Fibroblast of peridontal ligament (primary cell): Measurements from ENCODE around the gene TNS1.
A peak's percentile ranks its signal among the peaks of the same experiment; 100 is the strongest.

Experiments used
- DNase-seq: peaks from one replicate; pipeline ENCODE4 v3.0.0-alpha.2; 2010; ENCODE audit errors: extremely low read depth

The TNS1 gene

DNA sequence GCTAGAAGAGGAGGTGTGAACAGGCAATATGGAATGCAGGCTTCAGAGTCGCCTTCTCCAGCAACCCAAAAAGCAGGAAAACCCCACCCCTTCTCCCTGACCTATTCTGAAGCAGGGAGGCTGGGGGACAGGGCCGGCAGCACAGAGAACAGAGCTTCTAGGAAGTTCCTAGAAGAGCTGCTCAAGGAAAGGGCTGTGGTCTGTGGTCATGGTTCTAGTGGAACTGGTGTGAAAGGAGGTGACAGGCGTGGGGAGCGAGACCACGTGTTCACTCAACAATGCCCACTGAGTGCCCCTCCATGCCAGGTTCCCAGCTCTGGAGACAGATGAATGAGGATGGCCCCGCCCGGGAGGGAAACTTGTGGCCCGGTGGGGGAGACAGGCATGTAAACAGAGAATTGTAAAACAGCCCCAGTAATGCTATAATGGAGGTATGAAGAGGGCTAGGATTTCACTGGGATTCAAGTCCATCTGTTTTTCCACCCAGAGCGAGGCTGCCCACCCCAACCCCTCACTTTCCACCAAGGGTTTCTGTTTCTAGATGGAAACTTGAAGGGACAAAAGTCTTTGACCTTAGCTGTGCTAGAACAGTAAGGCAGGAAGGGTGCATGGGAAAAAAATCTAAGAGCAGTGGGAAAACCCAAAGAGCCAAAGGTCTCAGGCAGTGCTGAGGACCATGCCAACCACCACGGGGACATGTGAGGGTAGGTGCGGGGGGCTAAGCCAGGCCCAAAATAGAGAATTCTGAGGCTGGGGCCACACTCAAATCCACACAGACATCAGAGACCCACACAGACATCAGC is 71.8 kb downstream of the TNS1 start:
- DNase-seq, result no peak

DNA sequence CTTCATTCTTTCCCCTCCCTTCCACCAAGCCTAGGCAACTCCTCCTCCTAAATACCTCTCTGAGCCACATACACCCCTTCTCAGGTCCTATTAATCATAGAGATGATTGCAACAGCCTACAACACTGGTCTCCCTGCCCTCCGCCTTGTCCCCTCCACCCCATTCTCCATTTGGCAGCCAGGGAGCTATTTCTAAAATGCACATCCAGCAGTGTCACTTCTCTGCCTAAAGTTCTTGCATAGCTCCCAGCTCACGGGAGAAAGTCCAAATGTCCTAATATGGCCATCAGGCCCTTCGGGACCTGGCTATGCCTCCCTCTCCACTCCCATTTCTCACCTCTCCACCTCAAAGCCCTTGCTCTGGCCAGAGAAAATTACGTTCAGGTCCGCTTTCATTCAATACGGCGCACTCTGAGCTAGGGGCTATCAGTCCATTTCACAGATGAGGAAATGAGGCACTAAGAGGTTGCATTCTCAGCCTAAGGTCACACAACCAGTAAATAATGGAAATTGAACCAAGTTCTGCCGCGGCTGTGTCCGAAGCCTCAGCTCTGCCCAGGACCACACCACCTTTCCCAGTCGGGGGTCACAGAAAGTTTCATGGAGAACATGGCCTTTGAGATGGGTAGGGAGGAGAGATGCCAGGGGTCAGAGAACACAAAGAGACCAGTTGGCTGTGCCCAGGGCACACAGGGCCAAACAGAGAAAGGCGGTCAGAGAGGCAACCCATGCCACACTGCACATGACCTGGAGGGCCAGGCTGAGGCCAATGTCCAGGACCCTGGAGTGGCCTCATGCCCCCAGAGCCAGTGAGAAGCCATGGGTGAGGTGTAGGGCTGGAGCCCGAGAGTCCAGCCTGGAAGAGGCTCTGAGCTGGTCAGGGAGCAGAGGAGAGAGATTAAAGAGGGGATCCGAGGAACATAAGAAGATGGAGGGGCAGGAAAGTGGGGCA is 72.8 kb downstream of the TNS1 start:
- DNase-seq, result peak; percentile 46

DNA sequence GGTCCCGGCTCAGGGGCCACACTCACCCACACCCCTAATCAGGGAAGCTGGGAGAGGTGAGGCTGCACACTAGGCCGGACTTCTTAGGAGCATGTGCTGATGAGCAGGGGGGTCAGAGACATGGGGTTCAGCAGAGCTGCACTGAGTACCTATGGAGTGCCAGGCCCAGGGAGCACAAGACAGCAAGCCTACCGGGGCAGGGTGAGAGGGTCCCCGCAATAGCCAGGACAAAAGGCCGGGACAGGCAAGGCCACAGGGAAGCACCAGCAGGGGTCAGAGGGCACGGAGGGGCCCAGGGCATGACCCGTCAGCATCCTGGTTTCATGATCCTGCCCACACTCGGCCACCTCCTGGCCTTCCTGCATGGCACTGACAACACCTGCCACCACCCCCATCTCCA is 73.5 kb downstream of the TNS1 start:
- DNase-seq, result no peak

DNA sequence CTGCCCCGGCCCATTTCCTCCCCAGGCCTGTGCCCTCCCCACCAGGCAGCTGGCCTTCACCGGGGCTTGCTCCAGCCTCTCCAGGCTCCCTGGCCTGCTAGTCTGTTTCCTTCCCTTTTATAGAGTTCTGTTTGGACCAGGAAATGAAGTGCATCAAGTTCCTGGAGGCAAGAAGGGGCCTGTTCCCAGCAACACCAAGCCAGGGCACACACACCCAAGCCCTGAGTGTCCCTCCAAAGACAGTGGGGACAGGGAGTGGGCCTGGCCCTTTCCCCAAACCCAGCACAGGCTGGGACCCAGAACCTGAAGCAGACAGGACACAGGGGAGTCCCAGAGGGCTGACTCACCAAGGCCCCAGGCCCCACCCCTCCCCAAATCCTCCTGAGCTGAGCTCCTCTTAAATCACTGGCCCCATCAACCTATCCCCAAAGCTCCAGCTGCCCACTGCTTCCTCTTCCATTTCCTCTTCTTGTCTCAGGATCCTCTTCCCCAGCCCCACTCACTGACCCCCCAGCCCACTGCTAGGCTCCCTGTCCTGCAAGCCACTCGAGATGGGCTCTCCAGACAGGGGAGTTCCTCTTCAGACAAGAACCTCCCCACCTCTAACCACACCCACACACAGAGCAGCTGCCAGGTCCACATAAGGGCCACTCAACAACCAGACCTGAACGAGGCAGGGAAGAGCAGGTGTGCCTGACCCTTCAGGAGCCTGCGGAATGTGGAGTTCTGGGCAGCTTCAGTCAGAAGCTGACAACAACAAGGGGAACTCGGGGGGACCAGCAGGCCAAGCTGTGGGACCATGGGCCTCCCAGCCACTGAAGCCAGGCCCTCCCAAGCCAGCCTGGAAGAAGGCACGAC is 74.2 kb downstream of the TNS1 start:
- no peak for DNase-seq

DNA sequence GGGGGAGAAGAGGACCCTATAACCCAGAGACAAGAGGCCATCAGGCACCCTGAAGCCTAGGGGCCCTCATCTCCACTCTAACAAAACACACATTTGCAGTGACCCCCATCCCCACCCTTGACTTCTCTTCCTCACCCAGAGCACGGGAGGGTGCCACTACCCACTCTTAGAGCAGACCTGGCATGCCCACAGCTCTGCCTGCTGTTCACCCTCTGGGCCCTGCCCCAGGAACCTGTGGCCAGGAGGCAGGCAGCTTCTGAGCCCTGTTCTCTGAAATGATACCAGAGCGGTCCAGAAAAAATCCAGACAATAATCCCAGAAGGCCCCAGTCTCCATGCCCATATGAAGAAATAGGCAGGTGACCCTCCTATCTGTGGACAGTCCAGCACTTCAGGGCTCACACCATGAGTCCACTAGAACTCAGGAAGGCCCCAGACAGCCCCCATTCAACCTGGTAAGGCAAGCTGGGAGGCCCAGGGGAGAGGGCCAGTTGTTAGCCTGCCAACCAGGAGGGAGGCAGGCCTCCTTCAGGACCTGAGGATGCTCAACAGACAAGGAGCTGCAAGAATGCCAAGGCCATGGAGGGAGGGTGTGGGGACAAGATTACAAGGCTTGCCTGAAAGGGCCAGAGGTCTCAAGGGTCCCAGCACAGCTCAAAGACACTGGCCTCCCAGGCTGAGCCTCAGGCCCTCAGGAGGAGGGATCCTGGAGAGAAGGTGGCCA is 75.0 kb downstream of the TNS1 start:
- DNase-seq, result no peak

DNA sequence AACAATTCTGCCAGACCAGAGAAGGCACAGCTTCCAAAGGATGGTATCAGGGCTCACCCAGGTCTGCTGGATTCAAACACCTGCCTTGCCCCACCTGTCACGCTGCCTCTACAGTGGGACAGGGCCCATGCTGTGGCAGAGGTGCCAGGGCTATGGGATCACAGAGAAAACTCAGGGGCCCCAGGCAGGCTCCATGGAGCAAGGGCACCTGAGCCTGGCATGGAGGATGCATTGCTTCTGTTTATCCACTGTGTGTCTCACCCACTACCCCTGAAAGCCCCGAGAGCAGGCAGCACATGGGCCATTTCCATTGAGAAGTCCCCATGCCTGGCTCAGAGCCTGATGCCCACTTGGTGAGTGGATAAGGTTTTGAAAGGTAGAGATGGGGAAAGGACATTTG is 76.0 kb downstream of the TNS1 start:
- DNase-seq, result no peak

DNA sequence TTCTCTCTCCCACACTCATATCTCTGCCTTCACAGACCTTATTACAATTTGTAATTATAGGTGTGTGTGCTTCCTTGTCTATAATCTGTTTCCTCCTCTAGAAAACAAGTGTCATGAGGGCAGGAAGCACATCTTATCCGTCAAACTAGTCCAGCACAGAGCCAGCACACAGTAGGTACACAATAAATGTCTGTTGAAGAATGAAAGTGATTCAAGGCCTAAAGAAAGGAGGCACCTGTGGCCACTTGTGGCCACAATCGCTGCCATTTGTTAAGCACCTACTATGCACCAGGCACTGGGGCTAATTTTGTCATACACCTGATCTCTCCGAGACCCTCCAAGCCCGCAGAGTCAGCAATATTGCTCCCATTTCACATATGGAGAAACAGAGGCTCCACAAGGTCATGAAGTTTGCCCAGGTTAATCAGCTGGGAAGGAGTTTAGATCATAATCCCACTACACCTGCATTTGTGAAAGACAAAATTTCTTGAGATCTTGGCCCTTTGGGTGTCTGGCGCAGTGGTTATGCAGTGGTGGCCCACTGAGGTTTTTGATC is 78.4 kb downstream of the TNS1 start:
- no peak for DNase-seq

DNA sequence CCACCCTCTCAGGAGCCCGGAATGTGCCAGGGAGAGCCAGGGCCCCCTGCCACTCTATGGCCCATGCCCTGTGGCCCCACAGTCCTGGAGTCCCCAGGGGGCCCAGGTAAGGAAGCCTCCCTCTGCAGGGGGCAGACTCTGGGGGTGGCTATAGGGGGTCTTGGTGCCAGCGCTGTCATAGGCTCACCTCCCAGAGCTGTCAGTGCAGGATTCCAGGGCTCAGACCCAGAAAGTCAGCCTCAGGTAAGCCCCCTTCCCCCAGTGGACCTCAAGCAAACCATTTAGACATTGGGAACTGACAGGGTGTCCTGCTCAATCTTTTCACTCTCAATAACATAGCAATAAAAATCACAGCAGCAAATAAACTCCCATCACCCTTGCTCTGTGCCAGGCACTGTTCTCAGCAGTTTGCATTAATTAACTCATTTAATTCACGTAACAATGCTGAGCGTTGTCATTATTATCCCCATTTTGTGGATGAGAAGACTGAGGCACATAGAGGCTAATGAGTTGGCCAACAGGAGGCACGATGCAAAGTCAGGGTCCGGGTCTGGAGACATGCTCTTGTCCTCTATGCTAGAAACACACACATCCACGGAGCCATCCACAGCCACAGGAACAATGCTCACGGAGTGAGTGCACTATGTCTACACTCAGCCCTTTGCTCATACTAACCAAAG is 79.6 kb downstream of the TNS1 start:
- no peak for DNase-seq

DNA sequence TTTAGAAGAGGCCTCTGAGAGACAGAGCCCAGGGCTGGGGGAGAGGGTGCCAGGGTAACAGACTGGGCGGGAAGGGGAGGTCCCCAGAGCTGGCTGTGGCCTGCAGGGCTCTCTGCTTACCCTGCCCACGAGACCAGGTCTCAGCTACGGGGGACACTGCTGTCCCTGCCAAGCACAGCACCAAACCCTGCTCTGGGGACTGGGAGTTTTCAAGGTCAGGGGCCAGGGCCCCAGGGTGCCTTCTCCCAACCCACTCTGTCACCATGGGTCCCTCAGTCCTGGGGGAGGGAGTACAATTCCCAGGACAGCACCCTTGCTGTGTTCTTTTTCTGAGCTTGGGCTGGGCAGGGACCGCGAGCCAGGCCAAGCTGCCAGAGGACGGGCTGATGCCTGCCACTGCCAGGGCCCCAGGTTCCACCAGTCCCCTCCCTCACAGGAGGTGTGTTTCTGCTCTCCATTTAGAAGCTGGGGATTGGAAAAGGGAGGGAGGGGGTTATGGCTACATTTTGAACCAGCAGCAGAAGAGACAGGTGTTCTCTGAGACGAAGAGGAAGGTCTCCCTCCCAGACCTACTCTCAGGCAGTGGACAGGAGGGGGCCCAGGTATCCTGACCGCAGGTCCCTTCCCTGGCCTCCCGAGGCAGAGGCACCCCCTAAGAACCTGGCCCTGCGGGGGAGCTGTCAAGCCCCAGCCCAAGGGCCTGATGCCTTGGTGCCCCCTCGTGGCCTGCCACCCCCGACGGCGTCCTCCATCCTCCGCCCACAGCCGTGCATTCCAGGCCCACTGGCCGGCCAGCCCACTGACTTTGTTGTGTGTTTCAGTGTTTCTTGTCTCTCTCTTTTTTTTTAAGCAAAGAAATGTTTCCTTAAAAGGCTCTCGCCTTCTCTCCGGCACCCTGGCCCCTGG is 80.4 kb downstream of the TNS1 start:
- no peak for DNase-seq

DNA sequence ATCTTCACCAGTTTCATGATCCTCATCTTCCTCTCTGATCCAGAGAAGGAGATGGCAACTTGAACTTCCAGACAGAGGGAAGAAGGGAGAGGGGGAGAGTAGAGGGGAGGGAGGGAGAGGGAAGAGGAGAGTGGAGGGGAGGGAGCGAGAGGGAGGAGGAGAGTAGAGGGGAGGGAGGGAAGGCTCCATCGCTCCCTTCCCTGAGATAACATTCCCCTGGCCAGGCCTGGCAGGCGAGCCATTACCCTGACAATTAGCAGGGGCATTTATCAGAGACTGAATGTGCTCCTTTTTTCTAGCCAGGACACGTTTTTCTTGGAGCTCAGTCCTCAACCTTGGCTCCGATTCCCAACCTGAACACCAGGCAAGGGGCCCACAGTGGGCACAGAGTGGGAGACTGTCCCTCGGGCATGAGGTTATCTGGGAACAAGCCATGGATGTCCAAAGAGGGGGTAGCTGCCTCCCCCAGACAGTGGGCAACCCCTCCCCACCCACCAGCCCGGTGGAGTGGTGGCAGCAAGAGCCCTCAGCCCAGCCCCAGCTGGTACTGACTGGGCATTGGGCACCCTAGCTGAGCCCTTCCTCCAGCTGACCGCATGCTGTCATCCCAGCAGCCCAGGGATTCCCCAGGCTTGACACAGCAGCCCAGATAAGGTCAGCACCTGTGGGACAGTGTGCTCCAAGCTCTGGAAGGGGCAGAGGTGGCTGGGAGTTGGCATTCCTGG is 81.8 kb downstream of the TNS1 start:
- no peak for DNase-seq

DNA sequence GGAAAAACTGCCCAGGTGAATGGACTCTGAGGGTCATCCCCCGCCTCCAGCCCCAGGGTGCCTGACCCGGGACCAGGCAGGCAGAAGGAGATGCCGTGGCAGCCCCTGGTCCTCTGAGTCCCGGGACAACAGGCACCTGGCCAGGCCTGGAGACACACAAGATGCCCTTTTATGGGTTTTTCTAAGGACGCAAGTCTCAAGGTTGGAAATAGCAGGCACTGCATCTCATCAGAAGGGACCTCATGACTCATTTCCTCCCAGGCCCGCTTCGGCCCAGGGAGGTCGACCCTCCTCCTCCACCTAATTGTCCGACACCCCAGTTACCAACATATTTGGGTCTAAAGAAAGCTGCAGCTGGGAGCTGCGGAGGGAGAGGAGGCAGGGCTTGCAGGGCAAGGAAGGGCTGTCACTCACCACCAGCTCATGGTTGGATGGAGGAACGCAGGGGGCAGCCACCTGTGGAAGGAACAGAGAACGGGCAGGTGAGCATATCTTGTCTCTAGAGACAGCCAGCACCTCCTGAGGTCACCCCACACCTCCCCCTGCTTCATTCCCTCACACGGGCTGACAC is 82.9 kb downstream of the TNS1 start:
- DNase-seq, result peak; percentile 39

DNA sequence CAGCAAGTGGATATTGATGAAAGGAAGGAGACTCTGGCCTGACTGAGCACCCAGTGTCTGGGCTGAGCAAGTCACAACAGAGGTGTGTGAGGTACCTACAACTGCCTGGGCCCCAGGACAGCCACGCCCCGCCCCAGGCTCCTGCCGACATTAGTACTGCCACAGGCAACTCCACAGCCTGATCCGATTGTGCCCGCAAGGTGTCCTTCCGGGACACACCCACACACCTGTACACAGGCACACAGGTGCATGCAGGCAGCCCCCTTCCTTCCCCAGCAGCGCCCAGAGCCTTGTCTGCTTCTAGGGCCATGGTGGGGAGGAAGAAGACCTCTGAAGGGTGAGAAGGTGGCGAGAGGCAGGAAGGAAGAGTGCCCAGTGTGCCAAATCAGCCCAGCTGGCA is 83.6 kb downstream of the TNS1 start:
- DNase-seq, result no peak

DNA sequence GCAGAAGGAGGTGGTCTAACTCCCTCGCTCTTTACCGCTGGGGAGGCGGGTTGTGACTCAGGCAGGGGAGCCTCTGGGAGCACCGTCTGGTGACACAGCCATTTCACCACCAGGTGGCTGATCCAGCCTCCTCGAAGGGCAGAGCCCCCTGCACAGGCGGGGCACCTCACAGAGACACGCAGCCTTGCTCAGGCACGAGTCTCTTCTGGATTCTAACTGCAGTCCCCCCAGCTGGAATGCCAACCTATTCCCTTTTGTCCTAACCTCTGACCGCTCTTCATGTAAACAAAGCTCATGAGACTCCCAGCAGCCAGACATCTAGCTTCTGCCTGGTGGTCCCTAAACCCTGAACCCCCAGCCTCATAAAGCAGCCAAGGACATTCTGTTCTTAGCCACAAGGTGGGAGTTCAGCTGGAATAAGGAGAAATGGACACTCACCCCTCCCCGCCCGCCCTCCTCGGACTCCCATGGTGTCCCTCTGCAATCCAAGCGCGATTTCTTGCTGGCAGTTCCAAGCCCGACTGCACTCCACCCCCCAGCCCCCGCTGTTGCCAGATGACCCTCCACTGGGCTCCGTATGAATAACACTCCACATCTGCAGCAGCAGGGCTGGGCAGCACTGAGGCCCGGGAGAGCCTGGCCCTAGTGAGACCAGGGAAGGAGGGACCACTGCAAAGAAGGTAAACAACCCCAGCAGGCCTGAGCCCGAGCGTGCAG is 84.3 kb downstream of the TNS1 start:
- DNase-seq, result no peak

DNA sequence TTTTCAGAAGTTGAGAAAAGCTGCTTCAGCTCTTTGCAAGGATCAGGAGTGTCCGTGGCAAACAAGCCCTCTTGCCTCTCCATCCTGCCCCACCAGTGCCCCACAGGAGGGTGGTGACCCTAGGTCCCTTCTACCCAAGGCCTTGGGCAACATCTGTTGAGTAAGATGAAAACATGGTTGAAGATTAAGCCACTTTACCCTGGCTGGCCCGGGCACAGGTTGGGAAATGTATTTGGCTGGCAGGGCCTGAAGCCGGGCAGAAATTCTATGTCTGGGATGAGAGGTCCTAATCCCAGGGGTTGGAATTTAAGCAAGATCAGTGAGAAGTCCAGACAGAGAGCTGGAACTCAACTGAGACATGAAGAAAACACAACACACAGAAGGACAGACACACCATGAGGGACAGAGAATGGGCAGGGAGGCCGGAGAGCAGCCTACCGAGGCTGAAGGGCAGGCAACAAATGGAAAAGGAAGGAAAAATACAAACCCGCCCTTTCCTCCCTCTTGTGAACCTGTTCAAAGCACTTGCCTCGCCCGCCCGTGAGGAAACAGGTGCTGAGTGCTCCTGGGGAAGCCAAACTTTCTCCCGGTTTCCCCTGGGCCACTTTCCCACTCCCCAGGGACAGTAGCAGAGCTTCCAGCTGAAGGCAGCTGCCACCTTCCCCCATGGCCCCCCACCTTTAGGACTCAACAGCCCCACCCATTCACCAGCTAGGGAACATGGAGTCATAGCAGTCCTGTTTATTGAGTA is 86.1 kb downstream of the TNS1 start:
- no peak for DNase-seq

DNA sequence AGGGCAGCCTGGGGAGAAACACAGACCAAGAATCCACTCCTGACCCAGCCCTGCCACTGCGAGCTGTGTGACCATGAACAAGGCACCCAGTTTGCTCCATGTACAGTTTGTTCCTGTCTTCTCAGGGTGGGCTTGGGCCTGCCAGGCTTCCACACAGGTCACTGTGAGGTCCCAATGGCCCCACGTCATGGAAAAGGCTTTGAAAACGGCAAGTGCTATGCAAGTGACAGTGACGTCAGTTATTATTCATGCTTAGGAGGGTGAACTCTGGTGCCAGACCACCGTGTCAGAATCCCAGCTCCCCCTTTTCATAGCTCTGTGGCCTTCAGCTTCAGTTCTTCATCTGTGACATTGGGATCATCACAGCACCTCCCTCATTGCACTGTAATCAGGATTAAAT is 87.1 kb downstream of the TNS1 start:
- no peak for DNase-seq

DNA sequence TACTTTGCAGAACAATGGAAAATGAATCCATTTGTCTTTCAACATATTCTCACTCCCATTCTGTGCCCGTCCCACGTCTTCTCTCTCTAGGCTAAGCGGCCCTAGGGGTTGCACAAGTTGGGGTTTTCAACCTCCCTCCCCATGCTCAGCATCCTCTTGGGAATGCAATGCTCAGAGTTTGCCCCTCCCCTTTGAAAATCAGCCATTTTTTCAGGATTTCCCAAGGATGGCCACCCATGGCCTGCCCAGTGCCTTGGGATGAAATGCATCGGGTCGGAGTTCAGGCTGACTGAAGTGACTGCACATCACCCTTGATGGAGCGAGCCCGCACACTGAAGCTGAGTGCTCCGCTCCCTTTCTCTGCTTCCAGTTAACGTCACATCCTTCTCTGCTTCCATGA is 87.9 kb downstream of the TNS1 start:
- DNase-seq, result no peak

DNA sequence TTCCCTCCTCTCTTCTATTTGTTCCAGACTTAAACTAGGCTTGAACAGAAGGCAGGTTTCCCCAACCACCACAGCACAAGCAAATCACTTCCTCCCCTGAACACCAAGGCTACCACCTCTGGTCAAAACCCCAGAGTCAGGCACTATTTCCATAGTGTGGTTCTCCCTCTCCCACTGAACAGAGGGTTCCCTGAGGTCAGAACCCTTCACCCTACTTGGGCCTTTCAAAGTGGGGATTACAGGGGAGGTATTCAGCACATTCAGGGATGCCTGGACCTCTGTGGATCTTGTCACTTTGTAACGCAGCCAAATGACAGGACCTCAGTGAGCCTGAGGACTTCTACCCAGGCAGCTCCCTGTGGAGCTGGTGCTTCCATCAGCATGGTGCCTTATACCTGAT is 88.7 kb downstream of the TNS1 start:
- no peak for DNase-seq
